Measurements from ENCODE around the gene HPGDS. TPM values are rescaled to one million over a fixed set of nuclear protein-coding genes. Genes with fewer than 3 reads are reported as not detected.
"Not testable (repeated sequence)": the region's sequence is repeated elsewhere in the genome, so short reads cannot be mapped to it uniquely, and the experiment has no call there.

HPGDS gene
- 1 to 10 TPM; 2.1 to 3.4 TPM for total RNA-seq

- 74% methylated on average over 5 of the region's 5 CpGs for WGBS
- intact Hi-C loops (cut with DNase I) = no loop called here
- Histone ChIP-seq H3K4me3 (no peak within 1 kb of the TSS), H3K36me3 (no peaks in the 10 kb centered on the region), H3K27ac (peak within 1 kb of the TSS in 1 of 2 donors; percentile 16), H3K27me3 (replicated peaks; ENCODE audit: insufficient read depth) (no peaks in the 10 kb centered on the region), H3K9me3 (no peaks in the 10 kb centered on the region), H3K4me1 (replicated peaks) (no peaks in the 10 kb centered on the region)
- TF ChIP-seq POLR2AphosphoS5 (IDR thresholded peaks at IDR 0.05) (no peak), POLR2A (IDR thresholded peaks at IDR 0.05) (no peak)
- TF ChIP-seq, protein P1, sequence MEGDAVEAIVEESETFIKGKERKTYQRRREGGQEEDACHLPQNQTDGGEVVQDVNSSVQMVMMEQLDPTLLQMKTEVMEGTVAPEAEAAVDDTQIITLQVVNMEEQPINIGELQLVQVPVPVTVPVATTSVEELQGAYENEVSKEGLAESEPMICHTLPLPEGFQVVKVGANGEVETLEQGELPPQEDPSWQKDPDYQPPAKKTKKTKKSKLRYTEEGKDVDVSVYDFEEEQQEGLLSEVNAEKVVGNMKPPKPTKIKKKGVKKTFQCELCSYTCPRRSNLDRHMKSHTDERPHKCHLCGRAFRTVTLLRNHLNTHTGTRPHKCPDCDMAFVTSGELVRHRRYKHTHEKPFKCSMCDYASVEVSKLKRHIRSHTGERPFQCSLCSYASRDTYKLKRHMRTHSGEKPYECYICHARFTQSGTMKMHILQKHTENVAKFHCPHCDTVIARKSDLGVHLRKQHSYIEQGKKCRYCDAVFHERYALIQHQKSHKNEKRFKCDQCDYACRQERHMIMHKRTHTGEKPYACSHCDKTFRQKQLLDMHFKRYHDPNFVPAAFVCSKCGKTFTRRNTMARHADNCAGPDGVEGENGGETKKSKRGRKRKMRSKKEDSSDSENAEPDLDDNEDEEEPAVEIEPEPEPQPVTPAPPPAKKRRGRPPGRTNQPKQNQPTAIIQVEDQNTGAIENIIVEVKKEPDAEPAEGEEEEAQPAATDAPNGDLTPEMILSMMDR (IDR thresholded peaks at IDR 0.05) = no peak
- no peak for DNase-seq (ENCODE audit: low spot score)
These were observed at the start of gene HPGDS for GRCh38 chr4:94342694-94343093. Gene HPGDS, minus strand, starts transcription at chr4:94342836. Its CDS starts 8,207 bp downstream, at chr4:94334629.

DNA sequence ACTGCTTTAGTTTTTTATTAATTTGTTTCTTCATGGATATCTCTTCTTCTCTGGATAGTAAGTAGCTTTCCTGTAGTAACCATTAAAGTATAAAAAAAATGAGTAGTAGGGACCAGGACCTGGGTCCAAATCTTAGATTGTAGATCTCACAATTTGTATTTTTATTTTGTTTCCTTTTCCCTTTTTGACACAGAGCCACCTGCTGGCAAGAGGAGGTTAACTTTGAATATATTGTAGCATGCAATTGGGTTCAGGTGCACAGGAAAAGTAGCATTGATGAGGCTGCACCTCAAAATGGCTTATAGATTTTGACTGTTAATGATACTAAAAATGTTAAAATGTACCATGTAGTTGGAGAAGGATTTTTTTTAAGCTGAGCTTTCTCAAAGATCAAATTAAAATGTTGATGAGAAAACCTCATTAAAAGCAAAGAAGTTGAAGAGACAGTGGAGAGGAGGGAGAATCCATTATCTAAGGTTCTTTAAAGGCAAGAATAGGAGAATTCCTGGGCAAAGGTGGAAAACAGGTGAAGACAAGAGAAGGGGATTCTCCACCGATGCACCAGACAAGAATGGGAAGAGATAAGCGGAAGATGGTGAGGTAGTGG, 48.3 kb upstream of the HPGDS start:
- no peaks in the 10 kb centered on the region for H3K4me1 ChIP-seq (replicated peaks)
- H3K36me3 ChIP-seq = no peaks in the 10 kb centered on the region
- WGBS = 82% methylated on average over 2 of the region's 2 CpGs
- H3K27ac ChIP-seq = no peak overlapping the region
- TF ChIP-seq POLR2A (IDR thresholded peaks at IDR 0.05) (no peak), POLR2AphosphoS5 (IDR thresholded peaks at IDR 0.05) (peak; percentile 20)
- TF ChIP-seq, protein P1 (IDR thresholded peaks at IDR 0.05) = peak in 3 of 4 experiments; percentile 54 to 74 (median 68)
- no peak overlapping the region for H3K4me3 ChIP-seq
- intact Hi-C loops (cut with DNase I) = loop anchor here (10.0 kb wide), 1 partner anchor 86 kb away; no protein-coding TSS in a partner anchor
- H3K27me3 ChIP-seq (replicated peaks; ENCODE audit: insufficient read depth) = no peaks in the 10 kb centered on the region
- H3K9me3 ChIP-seq = no peaks in the 10 kb centered on the region
- peak; percentile 46 for DNase-seq (ENCODE audit: low spot score)

- no peak overlapping the region for H3K27ac ChIP-seq
These were observed 47.1 kb upstream of the HPGDS start for GRCh38 chr4:94389595-94390267.

GRCh38 chr4:94387965-94388364, 45.3 kb upstream of the HPGDS start:
- 68% methylated on average over 4 of the region's 4 CpGs for WGBS
- H3K4me3 ChIP-seq; H3K9me3 ChIP-seq; H3K27ac ChIP-seq; H3K4me1 ChIP-seq (replicated peaks); H3K36me3 ChIP-seq; DNase-seq (ENCODE audit: low spot score); intact Hi-C loops (cut with DNase I); H3K27me3 ChIP-seq (replicated peaks; ENCODE audit: insufficient read depth): not testable (repeated sequence)

More at GRCh38 chr4:94389595-94390267, 47.1 kb upstream of the HPGDS start:
- Histone ChIP-seq H3K4me1 (replicated peaks) (no peaks in the 10 kb centered on the region), H3K27me3 (replicated peaks; ENCODE audit: insufficient read depth) (no peaks in the 10 kb centered on the region), H3K9me3 (no peaks in the 10 kb centered on the region), H3K4me3 (no peak overlapping the region), H3K36me3 (no peaks in the 10 kb centered on the region)
- intact Hi-C loops (cut with DNase I) = loop anchor here (10.0 kb wide), 1 partner anchor 85 kb away; no protein-coding TSS in a partner anchor
- 90% methylated on average over 5 of the region's 5 CpGs for WGBS
- no peak for DNase-seq (ENCODE audit: low spot score)
- TF ChIP-seq POLR2AphosphoS5 (IDR thresholded peaks at IDR 0.05) (no peak), POLR2A (IDR thresholded peaks at IDR 0.05) (no peak)
- TF ChIP-seq, protein P1 (IDR thresholded peaks at IDR 0.05) = no peak

DNA sequence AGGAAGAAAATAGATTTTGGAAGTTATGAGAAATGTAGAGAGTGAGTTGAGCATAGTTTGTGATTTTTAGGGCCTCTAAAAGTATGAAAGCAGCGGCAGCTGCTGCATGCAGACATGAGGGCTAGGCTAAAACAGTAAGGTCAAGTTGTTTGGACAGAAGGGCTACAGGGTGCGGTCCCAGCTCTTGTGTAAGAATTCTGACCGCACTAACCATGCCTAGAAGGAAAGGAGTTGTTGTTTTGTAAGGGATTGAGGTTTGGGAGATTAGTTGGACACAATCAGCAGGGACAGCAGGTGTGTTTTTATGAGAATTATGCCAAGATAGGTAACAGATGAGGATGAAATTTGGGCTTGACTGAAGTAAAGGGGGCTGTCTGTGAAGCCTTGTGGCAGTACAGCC, 42.8 kb upstream of the HPGDS start:
- H3K27ac ChIP-seq; H3K36me3 ChIP-seq; H3K27me3 ChIP-seq (replicated peaks; ENCODE audit: insufficient read depth); H3K4me3 ChIP-seq; DNase-seq (ENCODE audit: low spot score); H3K4me1 ChIP-seq (replicated peaks); H3K9me3 ChIP-seq; intact Hi-C loops (cut with DNase I): not testable (repeated sequence)
- 95% methylated on average over 3 of the region's 3 CpGs for WGBS

DNA sequence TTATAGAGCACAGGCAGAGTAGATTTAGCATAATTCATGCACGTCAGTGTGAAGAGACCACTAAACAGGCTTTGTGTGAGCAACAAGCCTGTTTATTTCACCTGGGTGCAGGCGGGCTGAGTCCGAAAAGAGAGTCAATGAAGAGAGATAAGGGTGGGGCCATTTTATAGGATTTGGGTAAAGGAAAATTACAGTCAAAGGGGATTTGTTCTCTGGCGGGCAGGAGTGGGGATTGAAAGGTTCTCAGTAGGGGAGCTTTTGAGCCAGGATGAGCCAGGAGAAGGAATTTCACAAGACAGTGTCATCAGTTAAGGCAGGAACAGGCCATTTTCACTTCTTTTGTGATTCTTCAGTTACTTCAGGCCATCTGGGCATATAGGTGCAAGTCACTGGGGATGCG, 40.3 kb upstream of the HPGDS start:
- H3K4me3 ChIP-seq; intact Hi-C loops (cut with DNase I); H3K27me3 ChIP-seq (replicated peaks; ENCODE audit: insufficient read depth); H3K9me3 ChIP-seq; H3K36me3 ChIP-seq; H3K4me1 ChIP-seq (replicated peaks); DNase-seq (ENCODE audit: low spot score); H3K27ac ChIP-seq: not testable (repeated sequence)
- WGBS = 64% methylated on average over 5 of the region's 5 CpGs
